ENCODE results near the gene TGFBRAP1. TPM values are rescaled to one million over a fixed set of nuclear protein-coding genes. Genes with fewer than 3 reads are reported as not detected.

Gene TGFBRAP1
- total and polyA plus RNA-seq, 9 of the 15 experiments (the other 6 are each of a cell fraction or from before 2014, with no cell fraction given) = 3.7 to 18.0 (median 11.0) TPM

GRCh38 chr2:105248316-105249070 lies 81.0 kb downstream of the TGFBRAP1 start:
- ATAC-seq (peak; percentile 95), FAIRE-seq (no peak), DNase-seq (ENCODE audit: extremely low read depth in 1 of 4, low spot score in 3 of 4) (peak in 2 of 4 experiments; percentile 40 to 60)
- in situ Hi-C loops (cut with MboI) (no loop called here), intact Hi-C loops (cut with micrococcal nuclease) (no loop called here)
- no peaks in the 10 kb centered on the region for H3K79me2 ChIP-seq (ENCODE audit: control insufficient read depth, insufficient read depth, low read length)
- ChIA-PET CTCF (ENCODE audit: low intra/inter-chr PET ratio) (no interaction called here), POLR2A (no interaction called here)
- BruUV-seq (replicated peaks) = no TSS peak
- no peaks in the 10 kb centered on the region; the same call in 1 of the 2 replicates for H3K9me3 ChIP-seq (replicated peaks; ENCODE audit: control insufficient read depth, insufficient read depth, low read depth, low read length)
- no peak overlapping the region for H3K4me2 ChIP-seq (ENCODE audit: insufficient read depth, low read length)
- peak overlapping the region; percentile 40; the same call in 1 of the 2 replicates for H2AFZ ChIP-seq (ENCODE audit: low read depth, low read length)
- H3K27ac ChIP-seq (ENCODE audit: extremely low read depth, low read depth, low read length) = no peak overlapping the region
- no peak overlapping the region for H3K4me3 ChIP-seq
- no peaks in the 10 kb centered on the region for H3K36me3 ChIP-seq (ENCODE audit: control insufficient read depth, insufficient read depth, low read length)
- no peak overlapping the region for H3K9ac ChIP-seq (ENCODE audit: insufficient read depth in 1 of 2, low read depth in 2 of 2, low read length in 2 of 2)
- H4K20me1 ChIP-seq (replicated peaks; ENCODE audit: control insufficient read depth, insufficient read depth, low read length) = no peaks in the 10 kb centered on the region
- no peaks in the 10 kb centered on the region; a peak in 1 of 5 replicates for H3K4me1 ChIP-seq (replicated peaks in 1 of 2; ENCODE audit: control insufficient read depth in 2 of 2, insufficient read depth in 2 of 2, low read length in 2 of 2)
- no peaks in the 10 kb centered on the region for H3K9me1 ChIP-seq (ENCODE audit: control insufficient read depth, insufficient read depth, low read length)
- 0% methylated on average over 4 of the region's 4 CpGs for WGBS (ENCODE audit: insufficient coverage, low coverage, missing lambda C conversion rate)
- peaks cover 14 to 30% of the 10 kb centered on the region in 2 experiments; a peak in 4 of 5 replicates for H3K27me3 ChIP-seq (ENCODE audit: control insufficient read depth in 2 of 2, insufficient read depth in 2 of 2, low read length in 2 of 2)
- TF ChIP-seq CEBPG (CRISPR knock-in tag; IDR thresholded peaks at IDR 0.05) = 0 out of 2 replicates have a peak, but pooled peaks have one; percentile 42
- 0 out of 4 replicates have a peak, but pooled peaks of 1 of the 2 experiments have one; percentile 14 for TF ChIP-seq CEBPG (tag; conservative IDR thresholded peaks at IDR 0.05 in 1 of 2, IDR thresholded peaks at IDR 0.05 in 1 of 2)
- 0 out of 4 replicates have a peak, but pooled peaks of 1 of the 2 experiments have one; percentile 35 for TF ChIP-seq TEAD1 (CRISPR knock-in tag; IDR thresholded peaks at IDR 0.05)
- TF ChIP-seq RBM39 (optimal IDR thresholded peaks at IDR 0.05; ENCODE audit: low read depth, low read length) = no peak
- TF ChIP-seq CREM (IDR thresholded peaks at IDR 0.05; ENCODE audit: low read depth) = 0 out of 2 replicates have a peak, but pooled peaks have one; percentile 11
- TF ChIP-seq FOXJ2 (tag; IDR thresholded peaks at IDR 0.05) = no peak
- no peak for TF ChIP-seq XRCC4 (IDR thresholded peaks at IDR 0.05; ENCODE audit: extremely low read depth, insufficient read depth, insufficient read length)
- peak; percentile 78 for TF ChIP-seq HCFC1 (IDR thresholded peaks at IDR 0.05; ENCODE audit: low read depth, low read length)
- TF ChIP-seq SPI1 (IDR thresholded peaks at IDR 0.05; ENCODE audit: borderline replicate concordance, low read depth, low read length) = peak; percentile 12; the same call in 1 of the 2 replicates
- TF ChIP-seq PRDM10 (IDR thresholded peaks at IDR 0.05; ENCODE audit: partially characterized antibody) = peak; percentile 87
- TF ChIP-seq NRF1 (conservative IDR thresholded peaks at IDR 0.05 in 1 of 2, IDR thresholded peaks at IDR 0.05 in 1 of 2) = peak; percentile 55 to 70
- peak; percentile 76 for TF ChIP-seq VEZF1 (CRISPR knock-in tag; IDR thresholded peaks at IDR 0.05)
- TF ChIP-seq ATF7 (IDR thresholded peaks at IDR 0.05) = peak; percentile 34; the same call in 1 of the 2 replicates
- TF ChIP-seq ZNF143 (CRISPR knock-in tag; IDR thresholded peaks at IDR 0.05) = peak; percentile 74
- no peak for TF ChIP-seq ZNF511 (CRISPR knock-in tag; IDR thresholded peaks at IDR 0.05)
- TF ChIP-seq SMARCB1 (IDR thresholded peaks at IDR 0.05; ENCODE audit: insufficient read length, low read depth) = no peak
- TF ChIP-seq KLF16 (IDR thresholded peaks at IDR 0.05) = no peak
